Measurements from ENCODE around the gene EDC4.
"Not testable (repeated sequence)": the region's sequence is repeated elsewhere in the genome, so short reads cannot be mapped to it uniquely, and the experiment has no call there.

The EDC4 gene

GRCh38 chr16:67907397-67908180, 34.7 kb downstream of the EDC4 start:
- peaks cover 2% of the 10 kb centered on the region for H3K36me3 Mint-ChIP-seq
- no peaks in the 10 kb centered on the region for H3K27me3 Mint-ChIP-seq
- H3K27ac Mint-ChIP-seq: no peak overlapping the region
- no peaks in the 10 kb centered on the region for H3K9me3 Mint-ChIP-seq
- H3K4me3 Mint-ChIP-seq: no peak overlapping the region
- peaks cover 20% of the 10 kb centered on the region for H3K4me1 Mint-ChIP-seq

DNA sequence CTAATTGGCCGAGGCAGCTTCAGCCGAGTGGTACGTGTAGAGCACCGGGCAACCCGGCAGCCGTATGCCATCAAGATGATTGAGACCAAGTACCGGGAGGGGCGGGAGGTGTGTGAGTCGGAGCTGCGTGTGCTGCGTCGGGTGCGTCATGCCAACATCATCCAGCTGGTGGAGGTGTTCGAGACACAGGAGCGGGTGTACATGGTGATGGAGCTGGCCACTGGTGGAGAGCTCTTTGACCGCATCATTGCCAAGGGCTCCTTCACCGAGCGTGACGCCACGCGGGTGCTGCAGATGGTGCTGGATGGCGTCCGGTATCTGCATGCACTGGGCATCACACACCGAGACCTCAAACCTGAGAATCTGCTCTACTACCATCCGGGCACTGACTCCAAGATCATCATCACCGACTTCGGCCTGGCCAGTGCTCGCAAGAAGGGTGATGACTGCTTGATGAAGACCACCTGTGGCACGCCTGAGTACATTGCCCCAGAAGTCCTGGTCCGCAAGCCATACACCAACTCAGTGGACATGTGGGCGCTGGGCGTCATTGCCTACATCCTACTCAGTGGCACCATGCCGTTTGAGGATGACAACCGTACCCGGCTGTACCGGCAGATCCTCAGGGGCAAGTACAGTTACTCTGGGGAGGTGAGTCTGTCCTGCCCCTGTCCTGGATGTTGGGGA, 36.3 kb downstream of the EDC4 start:
- H3K4me3 Mint-ChIP-seq: no peak overlapping the region
- H3K36me3 Mint-ChIP-seq: peaks cover 2% of the 10 kb centered on the region
- peaks cover 24% of the 10 kb centered on the region for H3K4me1 Mint-ChIP-seq
- no peaks in the 10 kb centered on the region for H3K27me3 Mint-ChIP-seq
- no peaks in the 10 kb centered on the region for H3K9me3 Mint-ChIP-seq
- no peak overlapping the region for H3K27ac Mint-ChIP-seq

GRCh38 chr16:67910158-67910557, 37.3 kb downstream of the EDC4 start:
- H3K27ac Mint-ChIP-seq: no peak overlapping the region
- peaks cover 27% of the 10 kb centered on the region for H3K4me1 Mint-ChIP-seq
- H3K36me3 Mint-ChIP-seq: peaks cover 2% of the 10 kb centered on the region

GRCh38 chr16:67914758-67915495, 42.1 kb downstream of the EDC4 start:
- peak overlapping the region; percentile 12 for H3K27ac Mint-ChIP-seq
- no peak overlapping the region for H3K4me3 Mint-ChIP-seq
- no peaks in the 10 kb centered on the region for H3K9me3 Mint-ChIP-seq
- H3K27me3 Mint-ChIP-seq: no peaks in the 10 kb centered on the region
- H3K4me1 Mint-ChIP-seq: peaks cover 45% of the 10 kb centered on the region
- peaks cover 2% of the 10 kb centered on the region for H3K36me3 Mint-ChIP-seq

More at GRCh38 chr16:67910158-67910557, 37.3 kb downstream of the EDC4 start:
- no peak overlapping the region for H3K4me3 Mint-ChIP-seq
- no peaks in the 10 kb centered on the region for H3K9me3 Mint-ChIP-seq
- H3K27me3 Mint-ChIP-seq: no peaks in the 10 kb centered on the region

DNA sequence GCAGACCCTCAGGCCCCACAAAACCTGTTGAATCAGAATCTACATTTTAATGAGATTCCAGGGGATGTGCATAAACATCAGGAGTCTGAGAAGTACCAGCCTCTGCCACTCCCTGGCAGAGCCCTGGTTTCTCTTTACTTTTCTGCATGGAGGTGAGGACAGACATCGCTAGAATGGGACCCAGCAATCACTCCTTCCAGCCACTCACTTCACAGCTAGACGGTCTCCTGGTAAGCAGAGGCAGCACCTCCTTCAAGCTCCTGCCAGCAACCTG, 42.6 kb downstream of the EDC4 start:
- H3K27me3 Mint-ChIP-seq, H3K9me3 Mint-ChIP-seq, H3K27ac Mint-ChIP-seq, H3K4me3 Mint-ChIP-seq, H3K36me3 Mint-ChIP-seq: not testable (repeated sequence)
- peaks cover 41% of the 10 kb centered on the region for H3K4me1 Mint-ChIP-seq

DNA sequence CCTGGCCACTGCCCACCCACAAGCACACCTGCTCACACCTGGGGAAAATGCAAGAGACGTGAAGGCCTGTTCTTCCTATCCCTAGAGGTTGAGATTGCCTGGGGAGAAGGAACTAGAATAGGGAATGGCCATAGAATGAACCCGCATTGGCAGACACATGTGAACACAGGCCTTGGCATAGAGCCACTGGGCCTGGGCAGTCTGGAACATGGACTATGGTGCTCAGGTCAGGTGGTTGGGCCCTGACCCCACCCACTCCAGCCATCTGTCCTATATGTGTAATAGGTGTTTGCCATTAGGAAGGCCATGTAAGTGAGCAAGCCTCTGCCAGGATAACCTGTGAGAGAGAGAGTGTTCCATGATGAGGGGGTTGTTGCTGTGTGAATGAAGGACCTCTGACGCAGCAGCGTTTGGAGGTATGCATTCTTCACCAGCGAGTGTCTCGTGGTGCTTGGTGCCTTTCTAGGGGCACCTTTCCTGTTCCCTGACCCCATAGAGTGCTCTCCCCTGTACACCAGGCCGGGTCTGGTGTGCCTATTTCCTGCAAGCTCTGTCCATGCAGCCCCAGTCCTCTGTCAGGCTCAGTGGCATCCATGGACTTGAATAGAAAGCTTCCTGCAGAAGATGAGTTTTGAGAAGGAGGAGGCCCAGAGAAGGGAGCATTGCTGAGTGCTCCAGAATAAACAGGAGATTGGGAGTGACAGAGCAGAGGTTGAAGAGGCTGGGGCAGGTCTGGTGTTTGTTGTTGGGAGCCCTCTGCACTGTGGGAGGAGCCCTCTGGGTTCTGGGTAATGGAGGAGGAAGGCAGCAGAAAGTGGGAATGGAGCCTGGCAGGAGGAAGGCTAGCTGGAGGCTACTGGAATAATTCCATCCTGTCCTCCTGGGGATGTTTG, 43.2 kb downstream of the EDC4 start:
- no peaks in the 10 kb centered on the region for H3K9me3 Mint-ChIP-seq
- peak overlapping the region; percentile 13 for H3K27ac Mint-ChIP-seq

DNA sequence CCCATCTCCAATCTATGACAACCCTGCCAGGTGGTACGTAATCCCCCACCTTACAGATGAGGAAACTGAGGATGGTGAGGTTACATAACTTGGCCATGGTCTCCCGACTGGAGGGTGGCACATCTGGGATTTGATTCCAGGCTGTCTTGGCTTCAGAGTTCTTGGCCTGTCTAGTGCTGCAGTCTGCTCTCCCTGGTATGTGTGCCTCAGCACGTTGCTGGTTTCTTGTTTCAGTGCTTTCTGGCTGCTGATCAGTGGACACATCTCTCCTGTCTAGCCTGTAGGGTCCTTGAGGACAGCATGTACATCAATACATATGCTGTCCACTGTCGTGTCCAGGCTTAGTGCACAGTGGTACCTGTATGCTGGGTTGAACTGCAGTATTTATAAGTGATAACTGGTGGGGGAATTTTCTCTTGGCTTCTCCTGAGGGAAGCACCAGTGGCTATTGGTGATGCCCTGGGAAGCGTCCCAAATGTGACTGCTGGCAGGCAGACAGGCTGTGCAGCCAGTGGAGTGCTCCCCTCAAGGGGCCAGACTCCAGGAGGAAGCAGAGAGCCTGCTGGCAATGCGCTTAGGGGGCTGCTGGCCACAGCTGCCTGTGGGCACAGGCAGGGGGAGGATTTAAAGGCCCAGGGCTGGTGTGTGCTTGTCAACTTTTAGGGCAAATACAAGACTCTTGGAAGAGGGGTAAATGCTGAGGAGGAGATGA, 44.4 kb downstream of the EDC4 start:
- no peaks in the 10 kb centered on the region for H3K27me3 Mint-ChIP-seq
- H3K4me3 Mint-ChIP-seq: peak overlapping the region; percentile 20
- no peaks in the 10 kb centered on the region for H3K9me3 Mint-ChIP-seq
- peaks cover 46% of the 10 kb centered on the region for H3K4me1 Mint-ChIP-seq
- H3K36me3 Mint-ChIP-seq: peaks cover 2% of the 10 kb centered on the region
- H3K27ac Mint-ChIP-seq: peak overlapping the region; percentile 52

More for the DNA sequence above, 43.2 kb downstream of the EDC4 start:
- H3K36me3 Mint-ChIP-seq: peaks cover 2% of the 10 kb centered on the region
- peaks cover 38% of the 10 kb centered on the region for H3K4me1 Mint-ChIP-seq
- H3K27me3 Mint-ChIP-seq: no peaks in the 10 kb centered on the region
- no peak overlapping the region for H3K4me3 Mint-ChIP-seq

GRCh38 chr16:67917852-67918236, 45.0 kb downstream of the EDC4 start:
- peaks cover 2% of the 10 kb centered on the region for H3K36me3 Mint-ChIP-seq
- H3K9me3 Mint-ChIP-seq: no peaks in the 10 kb centered on the region
- H3K4me1 Mint-ChIP-seq: peaks cover 48% of the 10 kb centered on the region
- H3K4me3 Mint-ChIP-seq: peak overlapping the region; percentile 20
- no peaks in the 10 kb centered on the region for H3K27me3 Mint-ChIP-seq
- peak overlapping the region; percentile 52 for H3K27ac Mint-ChIP-seq

GRCh38 chr16:67919622-67920221, 46.9 kb downstream of the EDC4 start:
- peak overlapping the region; percentile 82 for H3K27ac Mint-ChIP-seq
- no peaks in the 10 kb centered on the region for H3K9me3 Mint-ChIP-seq
- H3K27me3 Mint-ChIP-seq: no peaks in the 10 kb centered on the region
- peaks cover 2% of the 10 kb centered on the region for H3K36me3 Mint-ChIP-seq
- no peak overlapping the region for H3K4me3 Mint-ChIP-seq
- H3K4me1 Mint-ChIP-seq: peaks cover 44% of the 10 kb centered on the region

DNA sequence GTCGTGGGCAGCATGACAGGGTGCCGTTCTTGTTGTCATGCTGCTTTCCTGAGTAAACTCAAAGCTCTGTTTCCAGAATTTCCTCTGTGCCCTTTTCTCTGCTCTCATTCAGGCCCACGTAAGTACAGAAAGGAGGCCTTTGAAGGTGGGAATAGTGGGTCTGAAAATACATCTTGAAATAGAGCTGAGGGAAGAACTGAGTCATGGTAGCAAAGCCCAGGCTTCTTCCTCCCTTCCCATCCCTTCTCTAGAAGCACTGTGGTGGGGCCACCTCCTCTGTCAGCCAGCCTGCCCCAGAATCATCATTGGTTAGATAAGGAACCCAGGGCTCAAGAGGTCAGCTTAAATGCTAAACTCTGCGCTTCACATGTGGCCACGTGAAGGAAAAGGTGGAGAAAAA, 49.4 kb downstream of the EDC4 start:
- Mint-ChIP-seq H3K27ac (peak overlapping the region; percentile 55), H3K4me1 (peaks cover 22% of the 10 kb centered on the region), H3K4me3 (no peak overlapping the region), H3K9me3 (no peaks in the 10 kb centered on the region), H3K27me3 (no peaks in the 10 kb centered on the region), H3K36me3 (no peaks in the 10 kb centered on the region)

GRCh38 chr16:67922740-67923139, 49.9 kb downstream of the EDC4 start:
- no peaks in the 10 kb centered on the region for H3K36me3 Mint-ChIP-seq
- no peaks in the 10 kb centered on the region for H3K27me3 Mint-ChIP-seq
- peaks cover 17% of the 10 kb centered on the region for H3K4me1 Mint-ChIP-seq
- no peaks in the 10 kb centered on the region for H3K9me3 Mint-ChIP-seq
- H3K27ac Mint-ChIP-seq: peak overlapping the region; percentile 68
- H3K4me3 Mint-ChIP-seq: no peak overlapping the region

DNA sequence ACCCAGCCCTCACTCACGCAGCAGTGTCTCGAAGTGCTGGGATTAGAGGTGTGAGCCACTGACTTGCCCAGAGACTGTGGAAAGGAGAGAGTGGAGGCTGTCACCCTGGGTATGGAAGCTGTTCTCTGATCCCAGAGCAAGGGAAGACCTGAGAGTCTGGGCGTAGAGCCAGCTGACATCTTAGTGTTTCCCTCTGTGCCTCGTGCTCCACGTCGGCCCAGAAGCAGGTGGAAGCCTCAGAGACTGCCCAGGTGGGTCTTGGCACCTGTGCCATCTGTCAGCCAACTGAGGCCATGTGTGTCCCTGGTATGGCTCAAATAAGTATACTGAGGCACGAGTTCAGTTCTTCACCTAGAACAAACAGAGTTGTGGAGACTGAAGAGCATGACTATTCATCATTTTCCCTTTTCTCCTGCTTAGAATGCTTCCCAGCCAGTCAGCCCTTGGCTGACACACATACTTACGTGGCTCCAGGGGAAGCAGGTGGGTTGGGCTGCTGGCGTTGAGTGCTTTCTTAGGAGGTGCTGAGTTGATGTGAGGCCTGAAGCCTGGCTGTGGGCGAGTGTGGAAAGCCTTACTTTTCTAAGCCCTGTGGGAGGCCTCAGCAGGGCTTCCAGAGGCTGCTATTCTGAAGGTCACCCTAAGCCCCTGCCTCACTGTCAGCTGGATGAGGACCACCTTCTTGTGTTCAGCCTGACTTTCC, 50.7 kb downstream of the EDC4 start:
- Mint-ChIP-seq H3K4me1 (peaks cover 18% of the 10 kb centered on the region), H3K27ac (no peak overlapping the region), H3K4me3 (no peak overlapping the region), H3K9me3 (no peaks in the 10 kb centered on the region), H3K27me3 (no peaks in the 10 kb centered on the region), H3K36me3 (no peaks in the 10 kb centered on the region)

- Mint-ChIP-seq H3K4me1 (peaks cover 19% of the 10 kb centered on the region), H3K9me3 (no peaks in the 10 kb centered on the region), H3K27ac (peak overlapping the region; percentile 62), H3K27me3 (no peaks in the 10 kb centered on the region), H3K4me3 (no peak overlapping the region), H3K36me3 (no peaks in the 10 kb centered on the region)
Observed at GRCh38 chr16:67924140-67924906, 51.5 kb downstream of the EDC4 start.
